Measurements from ENCODE around the gene SCAMP1. TPM values are rescaled to one million over a fixed set of nuclear protein-coding genes. Genes with fewer than 3 reads are reported as not detected.

The SCAMP1 gene
- total and polyA plus RNA-seq, 2 of the 8 experiments (the other 6 are each of a cell fraction or from before 2014, with no cell fraction given), result 18.6 to 55.9 TPM

DNA sequence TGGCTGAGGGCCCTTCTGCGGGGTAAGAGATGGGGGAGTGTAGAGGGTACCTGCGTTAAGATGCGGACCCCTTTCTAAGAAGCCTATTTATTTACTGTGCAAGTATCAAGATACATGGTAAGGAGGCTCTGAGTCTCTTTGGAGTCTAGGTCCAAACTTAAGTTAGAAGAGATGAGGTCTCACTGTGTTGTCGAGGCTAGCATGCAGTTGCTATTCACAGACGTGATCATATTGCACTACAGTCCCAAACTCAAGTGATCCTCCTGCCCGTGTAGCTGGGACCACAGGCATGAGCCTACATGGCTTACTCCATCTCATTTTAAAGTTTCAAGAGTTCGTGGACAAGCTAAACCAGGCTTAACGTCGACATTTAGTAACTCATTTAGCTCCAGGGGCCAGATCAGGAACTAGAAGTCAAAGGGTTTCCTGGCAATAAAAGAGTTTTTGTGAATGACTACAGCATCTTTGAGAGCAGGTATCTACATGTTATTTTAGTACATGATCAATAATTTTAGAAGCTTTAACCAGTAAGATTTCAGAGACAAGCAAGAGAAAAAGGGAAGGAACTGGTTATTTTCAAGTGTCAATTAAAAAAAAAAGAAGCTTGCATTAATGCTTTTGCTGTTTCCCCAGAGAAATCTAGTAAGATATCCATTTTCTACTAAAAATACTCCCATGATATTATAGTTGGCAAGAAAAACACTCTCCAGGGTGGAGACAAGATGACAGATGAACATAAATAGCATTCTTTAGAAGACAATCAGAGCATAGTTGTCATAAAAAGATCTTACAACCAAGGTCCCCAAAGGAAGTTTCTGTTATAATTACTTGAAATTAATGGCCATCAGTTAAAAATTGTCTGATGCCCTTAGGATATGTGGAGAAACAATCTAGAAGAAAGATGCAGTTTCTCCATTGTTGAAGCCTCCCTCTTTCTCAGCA is 141.3 kb downstream of the SCAMP1 start (continued):
- TF ChIP-seq, protein P1, sequence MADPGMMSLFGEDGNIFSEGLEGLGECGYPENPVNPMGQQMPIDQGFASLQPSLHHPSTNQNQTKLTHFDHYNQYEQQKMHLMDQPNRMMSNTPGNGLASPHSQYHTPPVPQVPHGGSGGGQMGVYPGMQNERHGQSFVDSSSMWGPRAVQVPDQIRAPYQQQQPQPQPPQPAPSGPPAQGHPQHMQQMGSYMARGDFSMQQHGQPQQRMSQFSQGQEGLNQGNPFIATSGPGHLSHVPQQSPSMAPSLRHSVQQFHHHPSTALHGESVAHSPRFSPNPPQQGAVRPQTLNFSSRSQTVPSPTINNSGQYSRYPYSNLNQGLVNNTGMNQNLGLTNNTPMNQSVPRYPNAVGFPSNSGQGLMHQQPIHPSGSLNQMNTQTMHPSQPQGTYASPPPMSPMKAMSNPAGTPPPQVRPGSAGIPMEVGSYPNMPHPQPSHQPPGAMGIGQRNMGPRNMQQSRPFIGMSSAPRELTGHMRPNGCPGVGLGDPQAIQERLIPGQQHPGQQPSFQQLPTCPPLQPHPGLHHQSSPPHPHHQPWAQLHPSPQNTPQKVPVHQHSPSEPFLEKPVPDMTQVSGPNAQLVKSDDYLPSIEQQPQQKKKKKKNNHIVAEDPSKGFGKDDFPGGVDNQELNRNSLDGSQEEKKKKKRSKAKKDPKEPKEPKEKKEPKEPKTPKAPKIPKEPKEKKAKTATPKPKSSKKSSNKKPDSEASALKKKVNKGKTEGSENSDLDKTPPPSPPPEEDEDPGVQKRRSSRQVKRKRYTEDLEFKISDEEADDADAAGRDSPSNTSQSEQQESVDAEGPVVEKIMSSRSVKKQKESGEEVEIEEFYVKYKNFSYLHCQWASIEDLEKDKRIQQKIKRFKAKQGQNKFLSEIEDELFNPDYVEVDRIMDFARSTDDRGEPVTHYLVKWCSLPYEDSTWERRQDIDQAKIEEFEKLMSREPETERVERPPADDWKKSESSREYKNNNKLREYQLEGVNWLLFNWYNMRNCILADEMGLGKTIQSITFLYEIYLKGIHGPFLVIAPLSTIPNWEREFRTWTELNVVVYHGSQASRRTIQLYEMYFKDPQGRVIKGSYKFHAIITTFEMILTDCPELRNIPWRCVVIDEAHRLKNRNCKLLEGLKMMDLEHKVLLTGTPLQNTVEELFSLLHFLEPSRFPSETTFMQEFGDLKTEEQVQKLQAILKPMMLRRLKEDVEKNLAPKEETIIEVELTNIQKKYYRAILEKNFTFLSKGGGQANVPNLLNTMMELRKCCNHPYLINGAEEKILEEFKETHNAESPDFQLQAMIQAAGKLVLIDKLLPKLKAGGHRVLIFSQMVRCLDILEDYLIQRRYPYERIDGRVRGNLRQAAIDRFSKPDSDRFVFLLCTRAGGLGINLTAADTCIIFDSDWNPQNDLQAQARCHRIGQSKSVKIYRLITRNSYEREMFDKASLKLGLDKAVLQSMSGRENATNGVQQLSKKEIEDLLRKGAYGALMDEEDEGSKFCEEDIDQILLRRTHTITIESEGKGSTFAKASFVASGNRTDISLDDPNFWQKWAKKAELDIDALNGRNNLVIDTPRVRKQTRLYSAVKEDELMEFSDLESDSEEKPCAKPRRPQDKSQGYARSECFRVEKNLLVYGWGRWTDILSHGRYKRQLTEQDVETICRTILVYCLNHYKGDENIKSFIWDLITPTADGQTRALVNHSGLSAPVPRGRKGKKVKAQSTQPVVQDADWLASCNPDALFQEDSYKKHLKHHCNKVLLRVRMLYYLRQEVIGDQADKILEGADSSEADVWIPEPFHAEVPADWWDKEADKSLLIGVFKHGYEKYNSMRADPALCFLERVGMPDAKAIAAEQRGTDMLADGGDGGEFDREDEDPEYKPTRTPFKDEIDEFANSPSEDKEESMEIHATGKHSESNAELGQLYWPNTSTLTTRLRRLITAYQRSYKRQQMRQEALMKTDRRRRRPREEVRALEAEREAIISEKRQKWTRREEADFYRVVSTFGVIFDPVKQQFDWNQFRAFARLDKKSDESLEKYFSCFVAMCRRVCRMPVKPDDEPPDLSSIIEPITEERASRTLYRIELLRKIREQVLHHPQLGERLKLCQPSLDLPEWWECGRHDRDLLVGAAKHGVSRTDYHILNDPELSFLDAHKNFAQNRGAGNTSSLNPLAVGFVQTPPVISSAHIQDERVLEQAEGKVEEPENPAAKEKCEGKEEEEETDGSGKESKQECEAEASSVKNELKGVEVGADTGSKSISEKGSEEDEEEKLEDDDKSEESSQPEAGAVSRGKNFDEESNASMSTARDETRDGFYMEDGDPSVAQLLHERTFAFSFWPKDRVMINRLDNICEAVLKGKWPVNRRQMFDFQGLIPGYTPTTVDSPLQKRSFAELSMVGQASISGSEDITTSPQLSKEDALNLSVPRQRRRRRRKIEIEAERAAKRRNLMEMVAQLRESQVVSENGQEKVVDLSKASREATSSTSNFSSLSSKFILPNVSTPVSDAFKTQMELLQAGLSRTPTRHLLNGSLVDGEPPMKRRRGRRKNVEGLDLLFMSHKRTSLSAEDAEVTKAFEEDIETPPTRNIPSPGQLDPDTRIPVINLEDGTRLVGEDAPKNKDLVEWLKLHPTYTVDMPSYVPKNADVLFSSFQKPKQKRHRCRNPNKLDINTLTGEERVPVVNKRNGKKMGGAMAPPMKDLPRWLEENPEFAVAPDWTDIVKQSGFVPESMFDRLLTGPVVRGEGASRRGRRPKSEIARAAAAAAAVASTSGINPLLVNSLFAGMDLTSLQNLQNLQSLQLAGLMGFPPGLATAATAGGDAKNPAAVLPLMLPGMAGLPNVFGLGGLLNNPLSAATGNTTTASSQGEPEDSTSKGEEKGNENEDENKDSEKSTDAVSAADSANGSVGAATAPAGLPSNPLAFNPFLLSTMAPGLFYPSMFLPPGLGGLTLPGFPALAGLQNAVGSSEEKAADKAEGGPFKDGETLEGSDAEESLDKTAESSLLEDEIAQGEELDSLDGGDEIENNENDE (IDR thresholded peaks at IDR 0.05; ENCODE audit: insufficient replicate concordance, low read length), result no peak
- TF ChIP-seq TAF1 (IDR thresholded peaks at IDR 0.05; ENCODE audit: low read depth, low read length), result no peak
- TF ChIP-seq TBP (IDR thresholded peaks at IDR 0.05; ENCODE audit: low read depth, low read length), result no peak
- no peak for TF ChIP-seq RAD21 (IDR thresholded peaks at IDR 0.05 in 1 of 2, conservative IDR thresholded peaks at IDR 0.05 in 1 of 2; ENCODE audit: low read depth in 2 of 2, low read length in 2 of 2)
- no peak for TF ChIP-seq SP4 (IDR thresholded peaks at IDR 0.05; ENCODE audit: low read length)
- TF ChIP-seq YY1 (IDR thresholded peaks at IDR 0.05; ENCODE audit: low read depth, low read length), result no peak
- no peak for TF ChIP-seq KDM1A (IDR thresholded peaks at IDR 0.05; ENCODE audit: borderline replicate concordance, low read length)
